Activated CD4-positive, alpha-beta T cell treated with anti-CD3 and anti-CD28 coated beads for 24 hours (primary cell): ENCODE results near the gene OLFM3.

Experiments used
- DNase-seq, 2 donors: peaks; one replicate each; pipeline ENCODE4 v3.0.0-alpha.2; 2020; ENCODE audit warnings: low read depth in 2 of 2

The OLFM3 gene

DNA sequence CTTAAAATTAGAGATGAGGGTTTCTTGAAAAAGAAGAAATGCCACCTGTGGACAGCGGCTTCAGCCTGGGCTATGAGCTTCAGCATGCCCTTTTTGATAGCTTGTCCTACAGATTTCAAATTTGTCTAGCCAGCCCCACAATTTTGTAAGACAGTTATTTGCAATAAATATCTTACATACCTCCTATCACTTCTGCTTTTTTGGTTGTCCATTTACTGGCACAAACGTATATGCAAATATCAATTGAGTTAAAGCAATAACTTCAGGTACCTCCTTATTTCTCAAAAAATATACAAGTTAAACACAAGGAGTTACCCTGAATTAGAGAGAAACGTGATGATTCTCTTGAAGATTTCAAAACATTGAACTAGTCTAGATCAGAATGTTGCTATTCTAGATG lies 53.5 kb downstream of the OLFM3 start:
- no peak for DNase-seq

DNA sequence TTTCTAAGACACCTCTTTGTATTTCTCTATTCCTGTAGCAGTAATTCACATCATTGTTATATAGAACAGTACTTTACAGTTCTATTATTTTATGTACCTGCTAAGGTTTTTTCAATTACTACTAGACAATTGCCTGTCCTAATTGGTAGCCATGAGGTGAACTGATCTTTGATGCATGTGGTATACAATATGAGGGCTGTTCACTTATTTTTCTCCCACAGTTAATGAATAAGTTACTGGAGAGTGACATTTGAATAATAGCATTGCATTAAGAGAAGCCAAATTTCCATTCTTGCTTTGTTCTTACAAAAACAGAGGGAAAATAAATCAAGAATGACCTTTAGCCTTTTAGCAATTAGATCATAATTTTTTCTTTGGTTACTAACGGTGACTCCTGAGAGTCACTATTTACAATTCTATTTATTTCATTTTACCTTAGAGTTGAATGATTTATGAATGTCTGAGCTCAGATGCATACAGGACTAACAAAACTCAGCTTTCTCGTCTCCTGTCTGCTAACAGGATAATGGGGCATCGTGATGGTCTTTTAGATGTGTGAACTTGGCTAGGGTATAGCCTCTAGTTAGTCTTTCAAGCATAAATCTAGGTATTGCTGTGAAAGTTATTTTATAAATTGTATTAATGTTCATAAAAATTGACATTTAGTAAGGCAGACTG lies 54.1 kb downstream of the OLFM3 start:
- no peak for DNase-seq

DNA sequence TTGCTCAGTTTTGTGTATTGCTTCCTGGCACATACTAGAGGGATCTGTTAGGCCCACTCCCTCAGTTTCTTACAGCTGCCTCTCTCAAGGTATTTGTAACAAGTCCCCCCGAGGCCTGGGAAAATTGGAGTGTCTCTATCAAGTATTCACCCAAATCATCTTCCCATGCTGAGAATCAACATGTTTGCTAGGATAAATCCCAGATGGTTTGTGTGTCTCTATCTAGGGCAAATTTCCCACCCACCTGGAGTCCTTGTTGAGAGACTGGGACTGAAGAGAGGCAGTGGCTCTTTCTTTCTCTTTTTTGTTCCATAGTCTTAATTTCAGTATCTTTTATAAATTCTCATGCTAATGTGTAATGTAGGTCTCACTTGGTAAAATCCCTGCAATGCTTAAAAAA lies 58.0 kb downstream of the OLFM3 start:
- DNase-seq, result no peak

DNA sequence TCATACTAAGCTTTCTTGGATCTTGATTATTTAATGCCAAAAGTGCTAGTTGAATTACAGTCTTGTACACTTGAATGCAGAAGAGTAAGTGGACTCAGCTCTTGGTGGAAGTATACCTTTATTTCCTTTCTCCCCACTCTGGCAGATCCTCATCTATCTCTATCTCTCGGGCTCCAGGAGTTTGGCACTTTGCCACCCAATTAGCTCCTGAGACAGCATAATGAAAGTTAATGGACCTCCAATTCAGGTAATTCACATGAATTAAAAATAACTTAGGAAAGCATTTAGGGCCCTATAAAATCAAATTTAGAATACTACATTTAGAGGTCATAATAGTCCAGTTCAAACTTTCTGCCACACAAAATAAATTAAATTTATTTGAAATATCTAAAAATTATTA lies 67.4 kb downstream of the OLFM3 start:
- DNase-seq, result no peak

DNA sequence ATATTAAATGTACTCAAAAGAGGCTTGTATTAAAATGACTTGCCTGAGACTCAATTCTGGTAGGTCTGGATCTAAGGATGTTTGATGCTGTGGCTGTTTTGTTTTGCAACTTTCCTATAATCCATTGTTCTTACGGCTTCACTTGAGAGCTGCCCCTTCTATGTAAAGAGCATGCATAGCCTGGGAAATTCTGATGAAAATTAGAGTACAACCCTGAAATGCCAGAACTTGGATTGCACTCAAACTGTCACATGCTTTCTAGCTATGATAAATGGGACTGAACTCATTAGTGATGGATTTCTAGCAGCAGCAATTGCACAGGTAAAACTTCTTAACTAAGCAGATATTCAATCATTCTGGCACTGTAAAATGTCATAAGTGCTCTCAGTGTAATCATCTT lies 67.9 kb downstream of the OLFM3 start:
- no peak for DNase-seq

DNA sequence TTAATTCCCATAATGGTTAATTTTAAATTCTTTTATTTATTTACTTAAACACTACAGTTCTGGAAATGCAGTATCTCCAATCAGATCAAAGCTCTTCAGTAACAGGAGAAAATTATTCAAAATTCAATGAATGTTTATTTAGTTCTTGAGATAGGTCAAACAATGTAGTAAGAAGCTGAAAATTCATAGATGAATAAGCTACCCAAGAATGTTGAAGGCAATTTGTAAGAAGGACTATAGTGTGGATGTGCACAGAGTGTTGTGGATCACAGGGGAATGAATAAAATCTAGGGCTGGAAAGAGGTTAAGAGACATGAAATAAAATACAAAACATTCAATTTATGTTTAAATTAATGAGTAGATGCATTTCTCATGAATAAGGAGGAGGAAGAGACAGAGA lies 72.0 kb downstream of the OLFM3 start:
- no peak for DNase-seq

DNA sequence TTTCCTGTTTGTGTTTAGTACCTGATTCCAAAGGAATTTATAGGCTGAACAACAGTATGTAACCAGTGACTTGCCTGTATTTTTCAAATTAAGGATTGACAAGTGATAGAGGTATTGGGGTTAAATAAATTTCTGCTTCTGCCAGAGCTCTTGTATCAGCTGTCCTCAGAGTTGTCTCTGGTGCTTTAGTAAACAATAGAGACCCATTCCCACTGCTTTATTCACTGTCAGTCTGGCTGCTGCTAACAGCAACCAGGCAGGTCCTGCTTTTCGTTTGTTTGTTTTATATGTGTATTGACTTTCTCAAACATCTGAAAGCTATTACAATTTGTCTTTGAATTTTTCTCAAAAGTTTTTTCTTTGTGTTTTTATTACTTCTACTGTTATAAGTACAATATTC lies 76.1 kb downstream of the OLFM3 start:
- DNase-seq, result no peak

DNA sequence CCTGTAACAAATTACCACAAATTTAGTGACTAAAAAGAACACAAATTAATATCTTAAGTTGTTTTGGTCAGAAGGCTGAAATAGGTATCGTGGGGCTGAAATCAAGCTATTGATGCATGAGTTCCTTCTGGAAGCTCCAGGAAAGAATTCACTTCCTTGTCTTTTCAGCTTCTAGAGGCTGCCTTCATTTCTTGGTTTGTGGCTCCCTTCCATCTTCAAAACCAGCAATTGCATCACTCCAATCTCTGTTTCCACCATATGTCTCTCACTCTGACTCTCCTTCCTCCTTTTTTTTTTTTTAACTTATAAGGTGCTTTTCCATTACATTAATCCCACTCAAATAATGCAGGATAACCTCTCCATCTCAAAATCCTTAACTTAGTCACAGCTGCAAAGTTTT lies 78.4 kb downstream of the OLFM3 start:
- DNase-seq, result no peak

DNA sequence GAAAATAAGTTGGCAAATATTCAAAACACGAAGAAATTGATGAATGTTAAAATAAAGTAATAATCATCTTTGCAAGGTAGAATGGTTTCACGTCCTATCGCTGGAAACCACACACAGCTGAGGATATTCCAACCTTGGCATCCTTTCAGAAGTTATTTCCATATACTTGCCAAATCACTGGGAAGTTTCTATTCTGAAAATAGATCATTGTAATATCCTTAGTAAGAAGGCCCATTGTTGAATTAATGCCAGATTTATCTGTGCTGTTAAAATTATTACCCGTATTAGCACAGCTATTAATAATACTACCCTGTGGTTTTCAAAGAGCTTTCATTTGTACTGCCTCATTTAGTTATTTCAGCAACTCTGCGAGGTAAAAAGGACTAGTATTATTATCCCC lies 81.1 kb downstream of the OLFM3 start:
- no peak for DNase-seq

DNA sequence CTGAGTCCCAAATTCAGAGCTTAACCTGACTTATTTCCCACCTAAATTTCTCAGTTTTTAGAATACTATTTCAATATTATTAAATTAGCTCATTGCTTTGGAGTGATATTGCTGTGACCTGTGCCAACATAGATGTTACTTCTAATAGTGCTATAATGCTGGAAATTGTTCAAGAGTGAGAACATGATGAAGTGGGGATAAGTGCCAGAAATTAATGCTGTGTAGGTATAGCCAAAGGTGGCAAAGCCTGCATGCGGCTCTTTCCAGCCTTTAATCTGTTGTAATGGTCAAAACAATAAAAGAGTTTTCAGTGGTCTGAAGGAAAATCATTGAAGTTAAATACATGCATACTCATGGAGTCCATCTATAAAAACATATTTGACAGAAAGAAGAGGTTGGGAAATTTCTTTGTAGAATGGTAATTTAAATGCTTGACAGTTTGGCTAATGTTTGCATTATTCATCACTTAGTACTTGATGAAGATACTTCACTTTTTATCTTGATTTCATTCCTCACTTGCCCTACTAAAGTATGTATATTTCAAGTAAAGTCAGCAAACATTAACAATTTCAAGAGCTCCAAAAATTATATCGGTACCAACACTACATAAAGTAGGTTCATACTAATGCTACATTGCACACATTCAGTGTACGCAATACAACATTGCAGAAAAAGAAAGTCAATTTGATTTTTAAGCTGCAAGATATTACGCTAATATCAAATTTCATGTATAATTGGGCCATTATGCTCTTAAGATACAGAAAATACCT lies 82.1 kb downstream of the OLFM3 start:
- DNase-seq, result no peak

DNA sequence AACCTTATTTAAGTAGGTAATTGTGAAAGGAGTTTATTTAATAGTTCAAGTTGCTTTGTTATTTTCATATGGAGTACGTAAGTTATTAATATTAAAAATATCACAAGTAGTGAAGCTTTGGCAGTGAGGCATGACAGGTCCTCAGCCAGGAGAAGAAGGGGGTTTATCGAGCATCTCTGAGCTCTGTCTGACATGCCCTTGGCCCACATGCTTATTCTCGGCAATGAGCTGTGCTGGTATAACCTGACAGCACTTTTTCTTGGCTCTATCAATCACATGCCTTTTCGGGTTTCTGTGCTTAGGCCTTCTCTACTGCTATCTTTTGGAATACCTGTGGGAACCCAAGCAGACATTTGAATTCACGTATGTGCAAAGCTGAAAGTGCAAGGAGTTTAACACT lies 84.8 kb downstream of the OLFM3 start:
- no peak for DNase-seq

DNA sequence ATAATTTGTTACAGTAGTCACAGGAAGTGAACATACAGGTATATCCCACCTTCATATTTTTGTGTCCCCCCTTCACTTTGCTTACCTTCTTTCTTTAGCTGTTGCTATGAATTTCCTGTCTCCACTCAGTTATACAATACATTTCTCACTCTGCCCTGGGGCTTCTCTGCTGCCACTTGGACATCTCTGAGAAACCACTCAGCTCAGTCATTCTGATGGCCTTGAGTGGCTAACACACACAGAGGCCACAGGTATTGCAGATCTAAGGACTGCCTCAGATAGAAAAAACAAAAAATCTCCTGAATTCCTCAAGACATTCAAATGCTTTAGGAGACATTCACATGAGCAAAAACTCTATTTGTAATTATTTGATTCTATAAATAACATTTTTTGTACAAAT lies 87.7 kb downstream of the OLFM3 start:
- DNase-seq, result no peak

DNA sequence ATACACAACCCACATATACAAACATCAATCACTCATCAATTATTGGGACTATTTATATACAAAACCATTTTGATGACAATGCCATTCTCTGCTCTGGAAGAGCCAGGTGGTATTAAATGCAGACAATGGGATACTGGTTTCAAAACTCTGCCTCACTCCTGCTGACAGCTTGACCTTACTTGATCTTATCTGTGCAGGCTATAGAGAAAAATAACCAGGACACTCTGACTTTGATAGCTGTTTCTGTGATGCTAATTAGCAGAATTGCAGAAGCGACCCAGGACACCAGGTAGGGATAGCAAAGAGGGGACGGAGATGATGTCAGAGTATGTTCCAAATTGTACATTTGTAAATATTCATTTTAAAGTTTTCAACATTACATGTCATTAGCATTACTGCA lies 89.5 kb downstream of the OLFM3 start:
- no peak for DNase-seq

DNA sequence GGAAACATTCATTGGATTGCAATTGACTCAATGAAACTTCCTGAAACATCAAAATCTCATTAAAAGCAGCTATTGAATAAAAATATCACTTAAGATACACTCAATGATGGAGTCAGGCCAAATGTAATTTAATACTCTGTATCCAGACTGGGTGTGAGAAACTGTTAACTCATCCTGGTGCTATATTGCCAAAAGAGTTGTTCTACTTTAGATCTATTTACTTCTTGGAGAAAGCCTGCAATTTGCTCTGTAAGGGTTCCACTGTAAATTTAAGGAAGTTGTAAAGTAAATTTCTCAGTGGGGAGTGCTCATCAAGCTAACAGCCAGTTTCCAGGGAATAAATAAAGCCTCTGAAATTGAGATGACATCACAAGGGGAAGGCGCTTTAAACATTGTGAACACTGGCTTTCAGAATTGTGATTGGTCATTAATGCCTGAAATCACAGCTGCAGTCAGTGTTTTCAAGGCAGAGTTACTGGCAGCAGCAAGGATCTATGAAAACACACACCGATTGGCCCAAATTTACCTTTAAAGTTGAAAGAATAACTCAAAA lies 91.4 kb downstream of the OLFM3 start:
- DNase-seq, result no peak

DNA sequence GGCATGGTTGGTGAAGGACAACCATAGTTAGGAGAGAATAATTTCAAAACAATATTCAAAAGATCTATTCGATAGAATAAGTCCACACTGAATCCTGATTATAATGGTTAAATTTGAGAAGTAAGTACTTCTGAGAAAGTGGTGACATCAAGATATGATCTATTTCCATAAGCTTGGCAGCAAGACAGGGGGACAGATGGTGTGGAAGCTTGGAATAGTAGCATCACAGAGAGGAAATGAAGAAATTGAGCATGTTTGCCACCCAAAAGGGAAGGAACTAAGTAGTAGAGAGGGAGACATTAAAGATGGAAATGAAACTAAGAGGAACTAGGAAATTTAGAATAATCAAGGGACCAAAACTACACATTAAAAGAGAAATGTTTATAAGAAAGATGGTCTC lies 94.5 kb downstream of the OLFM3 start:
- no peak for DNase-seq

DNA sequence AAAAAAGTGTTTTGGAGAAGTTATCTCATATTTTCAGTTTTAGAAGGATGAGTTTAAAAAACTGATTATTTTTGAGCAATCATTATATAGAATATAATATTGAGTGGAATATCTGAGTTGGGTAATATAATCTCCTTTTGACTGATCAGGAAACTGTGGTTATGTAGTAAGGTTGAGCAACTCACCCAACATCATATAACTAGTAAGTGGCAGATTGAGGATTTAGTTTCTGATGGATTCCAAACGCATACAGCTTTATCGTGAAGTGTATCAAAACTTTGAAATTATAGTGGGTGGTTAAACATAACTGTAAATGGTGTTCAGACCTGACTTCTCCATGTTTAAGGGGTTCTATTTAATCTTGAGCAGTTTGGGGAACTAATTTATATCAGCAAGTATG lies 98.6 kb downstream of the OLFM3 start:
- no peak for DNase-seq

DNA sequence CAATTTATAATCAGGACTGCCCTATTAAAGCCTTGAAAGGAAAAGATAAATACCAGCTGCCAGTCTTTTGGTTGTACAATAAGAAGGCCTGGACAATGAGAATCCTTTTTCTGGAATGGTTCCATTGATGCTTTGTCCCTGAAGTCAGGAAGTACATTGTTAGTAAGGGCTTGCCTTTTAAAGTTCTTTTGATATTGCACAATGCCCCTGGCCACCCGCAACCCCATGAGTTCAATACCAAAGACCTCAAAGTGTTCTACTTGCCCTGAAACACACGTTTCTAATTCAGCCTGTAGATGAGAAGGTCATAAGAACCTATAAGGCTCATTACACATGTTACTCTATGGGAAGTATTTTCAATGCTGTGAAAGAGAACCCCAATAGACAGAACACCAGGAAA lies 112.1 kb downstream of the OLFM3 start:
- no peak for DNase-seq

DNA sequence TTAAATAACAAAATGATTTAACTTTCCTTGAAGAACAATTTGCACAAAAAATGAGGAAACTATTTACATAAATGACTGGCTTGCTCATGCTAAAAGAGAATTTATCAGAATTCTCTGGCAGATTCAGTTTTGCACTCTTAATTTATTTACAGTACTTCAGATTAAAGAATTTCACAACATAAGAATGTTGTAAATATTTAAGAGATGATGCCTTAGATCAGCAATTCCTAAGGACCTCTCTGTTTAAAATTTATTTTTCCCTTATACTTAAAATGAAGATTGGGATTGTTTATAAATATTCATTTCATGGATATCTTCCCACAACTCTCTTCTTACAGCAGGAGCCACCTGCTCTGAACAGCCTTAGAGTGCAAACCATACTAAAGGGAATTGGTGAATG lies 120.8 kb downstream of the OLFM3 start:
- DNase-seq, result no peak

DNA sequence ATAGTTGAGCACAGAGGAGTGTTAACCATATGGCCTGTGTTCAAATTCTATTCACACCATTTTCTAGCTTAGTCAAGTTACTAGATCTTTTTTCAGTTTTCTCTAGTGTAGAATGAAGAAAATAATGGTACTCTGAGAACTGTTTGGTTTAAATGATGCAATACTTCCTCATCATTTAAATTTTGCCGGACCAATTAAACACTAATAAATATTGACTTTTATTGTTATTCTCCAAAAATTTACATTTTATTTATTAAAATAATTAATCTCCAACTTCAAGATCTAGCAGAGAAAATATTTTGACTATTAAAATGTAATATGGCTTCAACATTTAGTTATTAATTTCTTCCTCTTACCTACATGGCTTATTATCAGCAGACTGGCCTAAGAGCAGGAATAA lies 123.1 kb downstream of the OLFM3 start:
- no peak for DNase-seq

DNA sequence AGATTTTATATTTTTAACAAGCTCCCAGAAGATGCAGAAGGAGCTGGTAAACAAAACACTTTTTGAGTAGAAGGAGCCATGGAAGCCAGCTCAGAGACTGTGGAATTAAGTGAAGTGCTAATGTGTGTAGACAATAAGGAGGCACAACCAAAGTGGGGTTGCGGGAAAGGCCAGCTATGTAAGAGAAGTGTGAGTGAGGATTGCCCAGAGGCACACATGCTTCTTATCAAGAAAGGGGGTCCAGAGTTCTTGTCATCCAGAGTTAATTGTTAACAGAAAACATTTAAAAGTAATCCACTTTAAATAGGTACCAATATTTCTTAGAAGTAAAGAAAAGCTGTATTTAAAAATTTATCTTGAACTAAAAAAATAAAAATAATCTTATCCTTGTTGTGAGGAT lies 136.8 kb downstream of the OLFM3 start:
- no peak for DNase-seq

DNA sequence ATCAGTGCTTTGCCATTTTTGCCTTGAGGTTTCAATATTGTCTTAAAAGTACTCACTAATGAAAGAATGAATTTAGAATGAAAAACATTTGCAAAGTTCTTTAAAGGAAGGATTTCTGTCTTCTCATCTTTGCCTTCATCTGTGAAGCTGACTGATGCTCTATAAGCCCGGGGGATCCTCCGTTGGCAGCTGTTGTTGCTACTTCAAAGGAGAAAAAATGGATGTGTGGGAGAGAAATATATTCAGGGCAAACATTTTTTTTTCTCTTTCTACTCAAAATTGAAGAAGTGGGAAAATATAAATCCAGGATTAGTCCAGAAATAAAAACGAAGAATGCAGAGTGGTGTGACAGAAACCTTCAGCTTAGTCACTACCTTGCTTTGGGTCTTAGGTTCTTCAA lies 142.5 kb downstream of the OLFM3 start:
- no peak for DNase-seq

DNA sequence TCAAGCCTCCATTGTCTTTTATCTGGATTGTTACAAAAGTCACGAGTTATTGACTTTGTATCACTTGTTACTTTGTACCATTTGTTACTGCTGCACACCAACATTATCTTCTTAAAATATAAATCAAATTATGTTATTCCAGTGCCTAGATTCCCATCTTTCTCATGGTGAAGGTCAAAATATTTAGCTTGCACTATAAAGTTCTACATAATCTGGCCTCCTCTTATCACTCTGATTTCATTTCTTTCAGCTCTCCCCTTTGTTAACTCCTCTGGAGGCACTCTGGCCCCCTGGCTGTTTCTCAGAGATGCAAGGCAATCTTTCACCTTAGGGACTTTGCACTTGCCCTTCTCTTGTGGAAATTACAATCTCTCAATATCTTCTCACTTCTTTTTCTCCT lies 143.8 kb downstream of the OLFM3 start:
- no peak for DNase-seq

DNA sequence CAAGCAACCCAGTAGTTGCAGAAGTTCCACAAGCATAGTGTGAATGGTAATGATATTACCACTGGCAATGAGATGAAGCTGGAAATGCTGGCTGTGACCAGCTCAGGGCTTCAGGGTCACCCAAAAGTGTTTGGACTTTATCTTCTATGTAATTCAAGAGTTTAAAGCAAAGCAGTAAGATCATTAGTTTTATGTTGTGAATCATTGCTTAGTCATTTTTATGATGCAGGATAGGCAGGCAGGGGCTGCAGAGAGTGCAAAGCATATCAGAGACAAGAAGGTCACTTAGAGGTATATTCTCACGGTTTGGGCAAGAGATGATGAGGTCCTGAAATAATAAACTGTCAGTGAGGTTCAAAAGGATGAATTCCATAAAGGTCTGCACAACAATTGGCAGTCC lies 147.4 kb downstream of the OLFM3 start:
- DNase-seq, result no peak

DNA sequence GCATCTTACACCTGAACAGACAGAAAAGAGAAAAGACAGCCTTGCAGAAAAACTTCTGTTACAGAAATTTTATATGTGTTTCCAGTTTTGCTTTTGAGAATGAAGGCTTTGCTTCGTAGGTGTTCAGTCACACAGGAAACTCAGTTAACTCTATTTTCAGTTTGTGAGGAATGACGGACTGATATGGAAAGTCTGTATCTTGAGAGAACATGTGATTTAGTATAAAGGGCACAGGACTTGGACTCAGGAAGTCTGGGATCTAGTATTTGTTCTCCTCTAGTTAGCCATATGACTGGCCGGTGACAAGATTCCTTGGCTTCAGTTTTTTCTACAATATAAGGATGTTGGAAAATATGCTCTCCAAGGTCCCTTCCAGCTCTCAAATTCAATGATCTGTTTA lies 149.1 kb downstream of the OLFM3 start:
- DNase-seq, result no peak
